ENCODE data around the gene RFFL.
A peak's percentile ranks its signal among the peaks of the same experiment; 100 is the strongest.

Gene RFFL

GRCh38 chr17:34979153-34979552 lies 84.4 kb downstream of the RFFL start:
- H3K4me3 ChIP-seq (ENCODE audit: low read depth, low read length), result peak overlapping the region; percentile 69

GRCh38 chr17:34974794-34975785 lies 88.4 kb downstream of the RFFL start:
- no peak overlapping the region for H3K4me3 ChIP-seq (ENCODE audit: low read depth, low read length)

- H3K4me3 ChIP-seq (ENCODE audit: low read depth, low read length), result no peak overlapping the region
These were observed 89.3 kb downstream of the RFFL start for GRCh38 chr17:34974179-34974578.

GRCh38 chr17:34961093-34961911 lies 102.2 kb downstream of the RFFL start, which contains the start of the genes CCT6B and ZNF830:
Gene CCT6B (minus strand): TSS chr17:34961460. CDS start chr17:34961393, 67 bp downstream.
Gene ZNF830 (plus strand): TSS chr17:34961540. CDS start chr17:34961567, 27 bp downstream.
- H3K4me3 ChIP-seq (ENCODE audit: low read depth, low read length), result peak within 1 kb of the TSS; percentile 96

DNA sequence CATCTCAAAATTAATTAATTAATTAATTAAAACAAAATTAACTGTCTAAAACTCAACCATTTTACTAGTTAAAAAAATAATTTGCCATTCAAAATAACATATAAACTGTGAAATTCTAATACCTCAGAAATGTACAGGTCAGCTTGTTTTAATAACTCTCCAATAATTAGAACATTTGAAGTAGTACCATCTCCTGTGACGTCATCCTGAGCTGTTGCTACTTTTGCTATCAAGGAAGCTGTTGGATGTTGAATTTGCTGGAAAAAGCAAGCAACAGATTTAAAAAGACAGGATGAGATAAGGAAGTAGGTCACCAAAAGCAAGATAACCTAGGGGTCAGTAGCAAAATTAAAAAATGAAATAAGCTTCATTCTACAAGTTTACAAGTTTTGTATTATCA lies 105.1 kb downstream of the RFFL start:
- H3K4me3 ChIP-seq (ENCODE audit: low read depth, low read length), result no peak overlapping the region

Data from iPS-11a (cell line).